IPS-18c (cell line): ENCODE measurements around the gene BACE2.

ENCODE experiments used
- H3K4me3 ChIP-seq: 2 replicates; pipeline ENCODE4 v1.7.0; 2013; ENCODE audit warnings: low read depth, mild to moderate bottlenecking, low read length, moderate library complexity; ENCODE audit not compliant: insufficient read depth
- H3K9me3 ChIP-seq: one replicate; pipeline ENCODE4 v1.6.1; 2013; ENCODE audit warnings: mild to moderate bottlenecking, low read length, moderate library complexity; ENCODE audit not compliant: control insufficient read depth, insufficient read depth

BACE2 gene

GRCh38 chr21:41316200-41317062 lies 148.5 kb downstream of the BACE2 start, which contains the start of gene FAM3B:
FAM3B (plus strand) TSS chr21:41316801; CDS start chr21:41316880, 79 bp downstream.
- Histone ChIP-seq H3K4me3 (peak within 1 kb of the TSS; percentile 56), H3K9me3 (no peaks in the 10 kb centered on the region)

- H3K4me3 ChIP-seq: peak overlapping the region; percentile 56
- no peaks in the 10 kb centered on the region for H3K9me3 ChIP-seq
These were observed 149.1 kb downstream of the BACE2 start for GRCh38 chr21:41317063-41317392.

DNA sequence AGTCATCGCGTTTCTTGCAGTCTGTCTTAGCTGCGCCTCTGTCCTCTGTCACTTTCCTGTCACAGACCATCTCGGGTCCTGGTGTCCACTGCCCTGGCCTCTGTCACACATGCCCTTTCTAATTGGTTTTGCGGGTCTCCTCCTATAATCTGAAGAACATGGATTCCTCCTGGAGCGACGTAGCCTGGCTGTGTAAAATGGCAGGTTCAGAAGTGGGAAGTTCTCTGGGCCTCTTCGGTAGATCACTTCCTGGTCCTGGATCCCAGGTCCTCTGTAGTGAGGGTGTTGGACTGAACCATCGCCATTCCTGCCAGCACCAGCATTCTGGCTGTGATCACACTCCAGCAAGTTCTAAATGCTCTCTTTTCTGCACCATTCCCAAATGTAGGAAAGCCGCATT lies 149.5 kb downstream of the BACE2 start:
- H3K4me3 ChIP-seq: peak overlapping the region; percentile 56
- H3K9me3 ChIP-seq: no peaks in the 10 kb centered on the region

DNA sequence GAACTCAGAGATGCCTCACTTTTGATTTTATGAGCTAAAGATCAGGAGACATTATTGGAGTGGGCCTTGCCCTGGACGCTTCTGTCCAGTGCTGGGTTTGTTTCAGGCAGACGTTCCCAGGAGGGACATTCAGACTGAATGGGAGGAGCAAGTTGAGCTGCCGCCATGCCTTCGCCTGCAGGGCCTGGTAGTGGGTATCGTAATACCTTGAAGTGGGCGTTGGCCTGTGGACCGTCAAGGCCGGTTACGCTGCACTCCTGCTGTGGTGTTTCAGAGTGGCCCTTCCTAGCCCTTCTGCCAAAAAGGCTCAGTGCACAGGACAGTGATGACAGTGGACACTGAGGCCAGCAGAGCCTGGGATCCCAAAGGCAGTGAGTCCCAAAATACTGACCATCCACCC lies 150.3 kb downstream of the BACE2 start:
- no peaks in the 10 kb centered on the region for H3K9me3 ChIP-seq
- no peak overlapping the region for H3K4me3 ChIP-seq

GRCh38 chr21:41319273-41319672 lies 151.3 kb downstream of the BACE2 start:
- no peak overlapping the region for H3K4me3 ChIP-seq
- H3K9me3 ChIP-seq: no peaks in the 10 kb centered on the region

- Histone ChIP-seq H3K9me3 (no peaks in the 10 kb centered on the region), H3K4me3 (no peak overlapping the region)
These were observed 153.4 kb downstream of the BACE2 start for GRCh38 chr21:41321211-41321907.

GRCh38 chr21:41321908-41322495 lies 154.0 kb downstream of the BACE2 start:
- no peak overlapping the region for H3K4me3 ChIP-seq
- H3K9me3 ChIP-seq: no peaks in the 10 kb centered on the region

- Histone ChIP-seq H3K9me3 (no peaks in the 10 kb centered on the region), H3K4me3 (no peak overlapping the region)
These were observed 154.8 kb downstream of the BACE2 start for GRCh38 chr21:41322496-41323382.

GRCh38 chr21:41325138-41325912 lies 157.4 kb downstream of the BACE2 start:
- no peaks in the 10 kb centered on the region for H3K9me3 ChIP-seq
- H3K4me3 ChIP-seq: no peak overlapping the region

GRCh38 chr21:41326414-41327080 lies 158.6 kb downstream of the BACE2 start:
- Histone ChIP-seq H3K4me3 (no peak overlapping the region), H3K9me3 (no peaks in the 10 kb centered on the region)

GRCh38 chr21:41327753-41328152 lies 159.8 kb downstream of the BACE2 start:
- no peak overlapping the region for H3K4me3 ChIP-seq
- no peaks in the 10 kb centered on the region for H3K9me3 ChIP-seq

DNA sequence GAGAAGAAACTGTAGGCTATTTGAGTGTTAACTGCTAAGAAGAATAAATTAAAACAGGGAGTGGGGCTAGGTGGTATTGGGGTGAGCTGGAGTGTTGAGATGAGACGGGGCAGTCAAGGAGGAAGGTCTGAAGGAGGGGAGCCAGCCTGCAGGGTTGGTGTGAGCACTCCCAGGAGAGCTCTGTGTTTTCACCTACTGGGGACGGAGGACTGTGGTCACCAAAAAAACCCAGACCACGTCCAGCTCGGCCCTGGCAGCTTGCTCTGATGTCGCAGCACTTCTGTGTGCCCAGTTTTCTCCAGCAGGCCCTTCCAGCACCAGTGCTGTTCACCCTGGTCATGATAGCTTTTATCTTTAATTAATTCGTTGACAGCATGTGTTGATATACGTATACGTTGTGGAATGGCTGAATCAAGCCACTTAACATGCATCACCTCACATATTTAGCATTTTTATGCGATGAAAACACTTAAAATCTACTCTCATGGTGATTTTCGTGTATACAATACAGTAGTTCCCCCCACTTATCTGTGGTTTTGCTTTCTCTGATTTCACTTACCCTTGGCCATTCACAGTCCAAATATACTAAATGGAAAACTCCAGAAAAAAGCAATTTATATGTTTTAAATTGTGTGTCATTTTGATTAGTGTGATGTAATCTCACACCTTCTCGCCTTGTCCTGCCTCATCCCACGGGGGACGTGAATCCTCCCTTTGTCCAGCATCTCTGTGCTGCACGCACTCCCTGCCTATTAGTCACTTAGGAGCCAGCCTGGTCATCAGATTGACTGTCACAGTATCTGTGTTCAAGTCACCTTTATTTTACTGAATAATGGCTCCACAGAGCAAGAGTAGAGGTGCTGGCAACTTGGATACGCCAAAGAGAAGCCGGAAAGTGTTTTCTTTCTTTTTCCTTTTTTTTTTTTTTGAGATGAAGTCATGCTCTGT lies 161.0 kb downstream of the BACE2 start:
- Histone ChIP-seq H3K4me3 (no peak overlapping the region), H3K9me3 (peaks cover 4% of the 10 kb centered on the region)
